Superior temporal gyrus (tissue), 1 donor: ENCODE measurements around the gene SULT1A3.
"Not testable (repeated sequence)": the region's sequence is repeated elsewhere in the genome, so short reads cannot be mapped to it uniquely, and the experiment has no call there.

Experiments
- DNase-seq: peaks from one replicate; pipeline ENCODE4 v3.0.0-alpha.2; 2016; ENCODE audit errors: extremely low spot score

SULT1A3 gene

GRCh38 chr16:30199049-30199448, at the start of gene SULT1A3:
TSS of gene SULT1A3 (plus strand) at chr16:30199255. CDS start at chr16:30200729, 1,474 bp downstream.
- DNase-seq, result not testable (repeated sequence)

- no peak for DNase-seq
These were observed 48.0 kb upstream of the SULT1A3 start for GRCh38 chr16:30151091-30151490.

GRCh38 chr16:30152517-30152916, 46.5 kb upstream of the SULT1A3 start:
- DNase-seq, result no peak

GRCh38 chr16:30155188-30155587, 43.9 kb upstream of the SULT1A3 start:
- DNase-seq, result no peak

- DNase-seq, result no peak
These were observed 41.8 kb upstream of the SULT1A3 start for GRCh38 chr16:30157214-30157613.

GRCh38 chr16:30163538-30163937, 35.5 kb upstream of the SULT1A3 start:
- DNase-seq, result no peak

- peak; percentile 19 for DNase-seq
These were observed 32.7 kb upstream of the SULT1A3 start for GRCh38 chr16:30166202-30166902.

GRCh38 chr16:30168746-30169145, 30.3 kb upstream of the SULT1A3 start:
- not testable (repeated sequence) for DNase-seq

- DNase-seq, result not testable (repeated sequence)
These were observed 29.6 kb upstream of the SULT1A3 start for GRCh38 chr16:30169416-30169815.

- DNase-seq, result not testable (repeated sequence)
These were observed 28.9 kb upstream of the SULT1A3 start for GRCh38 chr16:30170145-30170544.

- no peak for DNase-seq
These were observed 26.0 kb upstream of the SULT1A3 start for GRCh38 chr16:30173054-30173453.

GRCh38 chr16:30176876-30177275, 22.2 kb upstream of the SULT1A3 start:
- DNase-seq, result not testable (repeated sequence)

GRCh38 chr16:30179195-30179594, 19.9 kb upstream of the SULT1A3 start:
- no peak for DNase-seq

- no peak for DNase-seq
These were observed 19.1 kb upstream of the SULT1A3 start for GRCh38 chr16:30179931-30180330.

- DNase-seq, result no peak
These were observed 18.3 kb upstream of the SULT1A3 start for GRCh38 chr16:30180741-30181140.

- DNase-seq, result peak; percentile 81
These were observed 15.6 kb upstream of the SULT1A3 start, which contains the start of gene CORO1A for GRCh38 chr16:30183233-30184095. TSS of gene CORO1A (plus strand) at chr16:30183602. CDS start at chr16:30185210, 1,608 bp downstream.

GRCh38 chr16:30184096-30184890, 14.8 kb upstream of the SULT1A3 start:
- peak; percentile 20 for DNase-seq

- DNase-seq, result no peak
These were observed 14.0 kb upstream of the SULT1A3 start for GRCh38 chr16:30184891-30185682.

- DNase-seq, result peak; percentile 22
These were observed 13.2 kb upstream of the SULT1A3 start for GRCh38 chr16:30185683-30186421.

- DNase-seq, result no peak
These were observed 12.6 kb upstream of the SULT1A3 start for GRCh38 chr16:30186444-30186781.
